Mucosa of gallbladder (tissue), 1 donor: Measurements from ENCODE around the gene KIF26A. TPM values are rescaled to one million over a fixed set of nuclear protein-coding genes. Genes with fewer than 3 reads are reported as not detected.
"Not testable (repeated sequence)": the region's sequence is repeated elsewhere in the genome, so short reads cannot be mapped to it uniquely, and the experiment has no call there.

Source experiments
- DNase-seq: peaks from one replicate; pipeline ENCODE4 v3.0.0-alpha.2; 2020; ENCODE audit warnings: low spot score
- total RNA-seq: library from RNA; stranded (reverse); gene quantifications from one replicate; pipeline ENCODE4 v1.2.1, GENCODE V29; 2021
- donor health status: DM: no; HTN: no; CAD: no.

KIF26A gene
- total RNA-seq, 1 donor from 2014 or later: 3.7 TPM

DNA sequence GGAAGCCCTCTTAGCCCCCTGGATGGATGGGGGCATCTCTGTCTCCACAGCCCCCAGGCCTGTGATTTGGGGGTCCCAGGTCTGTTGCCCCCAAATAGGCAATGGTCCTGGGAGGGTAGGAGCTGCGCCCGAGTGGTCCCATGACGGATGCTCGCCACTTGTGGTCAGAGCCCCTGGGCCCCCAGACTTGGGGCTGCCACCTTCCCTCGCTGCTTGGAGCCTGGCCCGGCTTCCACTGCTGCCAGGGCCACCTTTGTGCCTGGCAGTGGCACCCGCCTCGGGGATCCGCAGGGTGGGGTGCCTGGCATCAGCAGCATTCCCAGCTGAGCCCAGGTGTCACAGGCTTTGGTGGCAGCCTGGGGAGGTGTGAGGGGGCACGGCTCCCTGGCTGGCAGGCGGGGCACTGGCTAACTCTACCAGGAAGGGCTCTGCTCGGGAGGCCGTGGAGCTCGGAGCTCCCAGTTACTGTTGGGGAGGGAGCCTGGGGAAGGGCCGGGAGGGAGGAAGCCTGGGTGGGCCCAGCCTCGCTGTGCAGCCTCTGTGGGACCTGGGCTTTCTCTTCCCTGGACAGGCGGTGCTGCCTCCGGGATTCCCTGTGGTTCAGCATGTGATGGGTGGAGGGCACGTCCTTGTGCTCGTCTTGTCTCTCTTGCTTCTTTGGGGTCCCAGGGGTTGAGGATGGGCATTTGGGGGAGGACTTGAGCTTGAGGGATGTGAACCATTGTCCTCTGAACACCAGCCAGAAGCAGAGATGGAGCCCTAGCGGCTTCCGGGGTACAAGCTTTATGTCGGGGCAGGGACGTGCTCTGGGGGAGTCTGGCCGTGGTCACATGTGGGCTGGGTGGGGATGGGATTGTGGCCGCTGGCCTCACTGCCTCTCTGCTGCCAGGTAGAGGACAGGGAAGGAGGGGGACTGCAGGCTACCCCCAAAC is 5.4 kb downstream of the KIF26A start:
- no peak for DNase-seq

DNA sequence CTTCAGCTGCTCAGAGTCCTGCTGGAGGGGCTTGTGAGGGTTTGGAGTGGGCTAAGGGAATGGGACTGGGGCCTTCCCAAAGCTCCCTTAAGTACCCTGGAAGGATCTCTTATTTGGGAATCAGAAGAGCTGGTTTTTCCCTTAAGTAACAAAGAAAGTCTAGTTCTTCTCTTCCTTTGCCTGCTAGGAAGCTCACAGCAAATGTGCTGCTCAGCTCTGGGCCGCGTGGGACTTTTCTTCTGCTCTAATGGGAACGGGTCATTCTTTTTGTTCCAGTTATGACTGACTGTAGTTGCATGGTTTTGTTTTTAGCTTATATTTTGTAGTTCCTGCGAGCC is 6.0 kb downstream of the KIF26A start:
- no peak for DNase-seq

DNA sequence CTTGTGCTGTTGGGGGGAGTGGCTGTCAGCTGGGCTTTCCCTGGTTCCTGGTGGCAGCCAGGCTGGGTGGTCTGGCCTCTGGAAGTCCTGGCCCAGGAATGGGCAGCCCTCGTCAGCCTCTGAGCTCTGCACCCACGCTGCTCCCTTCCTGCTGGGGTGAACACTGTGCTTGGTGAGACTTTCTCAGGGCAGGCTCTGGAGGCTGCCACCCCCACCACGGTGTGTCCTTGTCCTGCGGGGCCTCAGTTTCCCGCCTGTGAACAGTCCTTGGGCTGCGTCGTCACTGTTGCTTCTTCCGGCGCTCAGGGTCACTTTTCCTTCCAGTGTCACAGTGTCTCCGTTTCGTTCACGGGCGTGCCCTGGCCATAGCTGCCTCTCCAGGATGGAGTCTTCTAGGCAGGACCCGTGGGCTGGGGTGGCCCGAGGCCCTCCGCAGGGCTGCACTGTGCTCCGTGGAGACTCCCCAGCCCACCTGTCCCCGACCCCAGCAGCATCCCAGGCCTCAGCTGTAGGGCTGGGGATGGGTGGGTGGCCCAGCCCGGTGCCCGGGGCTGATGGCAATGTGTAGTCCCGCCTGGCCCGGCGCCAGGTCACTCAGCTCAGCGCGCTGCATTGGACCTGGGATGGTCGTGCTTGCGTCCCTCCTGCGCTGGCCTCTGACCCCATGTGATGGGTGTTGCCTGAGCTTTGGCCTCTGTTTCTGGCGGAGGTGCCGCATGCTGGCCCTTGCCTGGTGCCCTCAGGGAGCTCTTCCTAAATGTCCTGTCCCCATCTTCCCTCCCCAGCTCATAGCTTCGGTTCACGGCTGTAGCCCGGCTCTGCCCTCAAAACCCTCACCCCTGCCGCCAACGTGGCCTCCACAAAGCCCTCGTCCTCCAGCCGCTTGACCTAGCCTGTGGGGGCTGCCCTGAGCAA is 6.8 kb downstream of the KIF26A start:
- DNase-seq: no peak

DNA sequence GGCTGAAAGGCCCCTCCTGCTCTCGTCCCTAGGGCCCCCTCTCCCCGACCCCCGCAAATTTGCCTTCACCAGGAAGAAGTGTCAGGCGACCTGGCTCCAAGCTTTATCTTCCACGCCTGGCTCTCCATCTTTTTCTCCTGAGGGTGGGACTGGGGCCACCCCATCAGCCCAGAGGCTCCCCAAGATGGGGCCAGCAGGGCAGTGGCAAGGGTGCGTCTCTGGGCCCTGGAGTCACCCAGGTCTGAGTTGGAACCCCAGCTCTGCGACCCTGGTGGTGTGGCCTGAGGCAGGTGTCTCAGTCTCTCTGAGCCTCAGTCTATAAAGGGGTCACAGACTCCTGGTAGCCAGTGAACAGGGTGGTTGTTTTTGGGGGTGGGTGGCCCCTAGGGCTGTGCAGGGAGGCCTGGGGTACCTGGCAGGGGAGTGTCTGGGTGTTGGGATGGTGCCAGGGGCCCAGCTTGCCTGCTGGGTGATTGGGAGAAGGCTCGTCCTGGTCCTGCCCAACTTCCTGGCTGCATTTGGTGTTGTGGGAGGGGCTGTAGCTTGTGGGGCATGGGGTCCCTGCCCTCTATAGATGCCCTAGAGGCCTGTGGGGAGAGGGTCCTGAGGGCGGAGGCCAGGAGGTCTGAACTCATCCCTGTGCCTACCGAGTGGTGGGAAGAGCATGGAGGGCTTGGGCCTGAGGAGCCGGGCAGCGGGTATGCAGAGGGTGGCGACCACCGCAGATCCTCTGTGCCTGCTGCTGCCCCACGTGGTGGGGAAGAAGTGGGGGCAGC is 7.6 kb downstream of the KIF26A start:
- no peak for DNase-seq

DNA sequence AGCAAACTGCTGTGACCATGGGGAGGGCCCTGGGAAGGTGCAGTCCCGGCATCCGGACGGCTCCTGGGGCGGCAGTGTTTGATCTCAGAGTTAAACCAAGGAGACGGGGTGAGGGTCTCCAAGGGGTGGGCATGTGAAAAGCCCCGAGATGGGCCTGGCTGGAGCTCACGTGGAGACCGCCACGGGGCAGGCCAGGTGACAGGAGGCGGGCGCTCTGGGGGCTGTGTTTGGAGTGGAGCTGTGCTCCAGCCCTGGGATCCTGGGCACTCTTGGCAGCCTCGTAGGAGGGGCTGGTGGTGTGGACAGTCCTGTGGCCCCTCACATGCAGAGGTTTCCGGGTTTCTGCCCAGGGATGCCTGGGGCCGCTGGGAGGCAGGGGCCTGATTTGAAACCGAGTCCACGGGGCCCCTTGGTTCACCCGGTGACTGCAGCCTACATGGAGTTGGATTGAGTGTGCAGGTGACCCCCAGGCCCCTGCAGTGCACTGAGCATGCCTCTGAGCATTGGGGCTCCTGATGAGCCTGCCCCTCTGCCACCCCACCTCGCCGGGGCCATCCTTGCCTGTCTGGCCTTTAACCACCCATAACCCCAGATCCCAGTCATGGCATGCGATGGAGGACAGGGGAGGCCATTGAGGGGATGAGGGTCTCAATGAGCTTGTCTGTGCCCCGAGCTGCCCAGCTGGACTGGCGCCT is 8.4 kb downstream of the KIF26A start:
- no peak for DNase-seq

DNA sequence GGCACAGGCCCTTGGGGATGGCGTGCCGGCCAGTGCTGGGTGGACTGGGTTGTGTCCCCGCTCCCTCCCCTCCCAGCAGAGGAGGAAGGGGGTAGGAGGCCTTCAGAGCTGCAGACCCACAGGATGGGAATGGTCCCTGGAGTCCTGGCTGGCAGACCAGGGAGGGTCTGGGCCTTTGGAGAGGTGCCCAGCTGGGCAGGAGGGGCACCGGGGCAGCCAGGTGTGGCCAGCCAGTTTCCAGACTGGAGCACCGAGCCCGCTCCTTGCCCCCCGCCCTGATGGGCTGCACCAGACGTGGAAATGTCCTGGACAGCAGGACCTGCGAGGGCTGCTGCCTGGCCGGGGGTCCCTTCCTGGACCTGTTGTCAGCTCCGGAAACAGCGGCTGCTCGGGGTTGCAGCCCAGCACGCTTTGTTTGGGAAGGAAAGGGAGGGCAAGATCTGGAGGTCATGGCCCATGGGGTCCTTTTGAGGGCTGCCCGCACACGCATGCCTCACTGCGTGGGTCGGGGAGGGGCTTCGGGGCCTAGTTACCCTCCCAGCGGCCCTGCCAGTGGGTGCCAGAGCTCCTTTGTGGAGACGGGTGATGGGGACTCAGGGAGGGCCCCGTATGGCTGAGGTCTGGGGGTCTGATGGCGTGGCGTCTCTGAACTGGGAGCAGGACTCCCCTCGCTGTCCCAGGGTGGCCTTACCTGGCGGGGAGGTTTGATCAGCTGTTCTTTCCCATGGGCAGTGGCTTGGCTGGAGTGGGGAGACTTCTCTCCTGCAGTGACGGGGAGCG is 9.1 kb downstream of the KIF26A start:
- DNase-seq: no peak

DNA sequence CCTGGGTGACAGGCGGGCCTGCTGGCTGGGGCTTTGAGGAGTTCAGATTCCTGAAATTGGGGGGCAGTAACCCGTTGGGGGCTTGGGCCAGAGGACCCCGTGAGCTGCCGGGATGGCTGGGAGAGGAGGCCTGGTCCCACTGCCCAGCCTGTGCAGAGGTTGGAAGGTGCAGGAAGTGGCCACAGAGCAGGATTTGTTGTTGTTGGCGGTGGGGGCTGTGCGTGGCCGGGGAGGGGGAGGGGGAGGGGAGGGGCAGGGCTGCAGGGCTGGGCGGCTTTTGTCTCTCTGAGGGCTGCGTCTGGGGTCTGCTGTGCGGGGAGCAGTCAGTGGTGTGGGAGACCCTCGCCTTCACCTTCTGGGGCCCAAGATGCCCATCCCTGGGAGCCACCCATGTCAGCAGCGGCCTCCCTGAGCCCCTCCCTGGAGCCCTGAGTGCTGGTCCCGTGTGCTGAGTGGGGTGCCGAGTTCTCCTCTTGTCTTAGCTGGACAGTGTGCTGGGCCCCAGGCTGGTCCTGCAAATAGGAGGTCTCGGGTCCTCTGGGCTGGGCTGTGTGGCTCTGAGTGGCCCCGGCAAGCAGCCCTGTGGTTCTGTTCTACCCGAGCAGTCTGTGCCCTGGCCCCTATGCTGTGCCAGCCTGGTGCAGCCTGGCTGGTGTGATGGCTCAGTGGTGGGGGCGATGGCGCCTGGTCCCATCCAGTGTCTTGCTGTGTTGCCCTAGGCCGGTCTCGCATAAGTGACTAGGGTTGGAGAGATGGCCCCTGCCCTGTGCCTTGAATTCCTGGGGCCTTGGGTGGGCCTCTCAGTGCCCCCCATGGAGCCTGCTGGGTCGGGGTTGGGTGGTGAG is 10.3 kb downstream of the KIF26A start:
- DNase-seq: no peak

DNA sequence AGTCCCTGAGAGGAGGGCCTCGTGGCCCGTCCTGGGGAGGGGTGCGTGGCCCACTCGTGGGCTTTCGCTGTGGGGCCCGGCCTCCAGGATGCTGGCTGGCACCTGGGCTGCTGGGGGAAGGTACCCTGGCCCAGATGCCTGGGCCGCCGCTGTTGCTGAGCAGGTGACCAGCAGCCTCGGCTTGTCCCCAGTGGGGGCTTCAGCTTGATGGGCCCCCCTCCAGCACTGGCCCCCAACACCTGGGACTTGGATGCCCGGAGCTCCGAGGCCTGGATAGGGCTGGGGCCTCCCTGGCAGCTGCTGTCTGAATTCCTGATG is 10.8 kb downstream of the KIF26A start:
- no peak for DNase-seq

DNA sequence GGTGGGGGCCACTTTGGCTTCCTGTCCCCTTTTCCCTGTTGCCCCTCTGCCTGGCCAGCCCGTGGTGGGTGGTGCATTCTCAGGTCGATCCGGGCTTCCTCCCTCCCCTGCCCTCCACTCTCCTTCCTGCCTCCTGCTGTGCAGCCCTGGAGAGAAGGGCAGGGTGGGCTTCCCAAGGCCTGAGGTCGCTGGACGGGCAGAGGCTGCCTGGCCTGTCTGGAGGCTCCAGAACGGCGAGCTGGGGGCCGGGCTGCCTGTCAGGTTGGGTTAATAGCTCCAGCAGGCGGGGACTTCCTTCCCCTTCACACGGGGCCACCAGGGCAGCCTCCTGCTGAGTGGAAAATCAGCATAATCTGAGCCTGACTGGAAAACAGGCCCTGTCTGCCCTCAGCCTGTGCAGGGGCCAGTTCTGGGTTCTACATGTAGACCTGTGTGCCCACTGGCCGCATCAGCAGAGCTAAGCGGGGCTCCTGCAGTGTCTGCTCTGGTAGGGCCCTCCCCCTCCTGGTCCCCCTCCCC is 11.3 kb downstream of the KIF26A start:
- peak; percentile 28 for DNase-seq

DNA sequence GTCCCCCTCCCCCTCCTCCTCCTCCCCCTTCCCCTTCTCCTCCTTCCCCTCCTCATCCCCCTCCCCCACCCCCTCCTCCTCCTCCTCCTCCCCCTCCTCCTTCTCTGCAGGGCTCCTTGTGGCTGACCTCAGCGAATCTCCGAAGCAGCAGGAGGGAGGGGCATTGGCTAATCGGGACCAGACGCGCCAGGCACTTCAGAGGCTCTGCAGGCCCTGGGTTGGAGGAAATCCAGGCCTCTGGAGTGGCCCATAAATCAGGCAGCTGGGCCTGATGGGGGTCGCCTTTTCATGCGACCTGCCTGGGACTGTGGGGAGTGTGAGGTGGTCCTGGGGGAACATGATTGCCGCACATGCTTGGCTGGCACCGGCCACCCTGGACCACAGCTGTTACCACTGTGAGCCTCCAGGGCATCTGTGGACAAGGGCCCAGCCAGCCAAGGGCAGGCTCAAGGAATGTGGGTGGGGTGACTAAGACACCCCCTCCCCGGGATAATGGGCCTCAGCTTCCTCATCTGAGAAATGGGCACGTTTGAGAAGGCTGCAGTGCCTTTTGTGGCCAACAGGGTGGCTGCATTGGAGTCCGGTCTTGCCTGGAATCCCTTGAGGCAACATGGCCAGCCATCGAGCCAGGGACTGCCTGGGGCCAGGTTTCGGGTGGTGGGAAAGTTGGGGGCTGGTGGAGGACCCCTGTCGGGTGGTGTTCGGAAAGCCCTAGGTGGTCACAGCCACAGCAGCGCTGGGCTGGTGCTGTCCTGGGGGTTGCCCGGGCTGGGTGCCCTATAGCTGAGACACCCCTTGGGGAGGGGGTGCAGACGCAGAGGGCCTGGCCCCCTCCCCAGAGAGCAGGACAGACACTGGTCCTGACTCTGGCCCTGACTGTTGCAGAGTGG is 12.0 kb downstream of the KIF26A start:
- peak; percentile 24 for DNase-seq

DNA sequence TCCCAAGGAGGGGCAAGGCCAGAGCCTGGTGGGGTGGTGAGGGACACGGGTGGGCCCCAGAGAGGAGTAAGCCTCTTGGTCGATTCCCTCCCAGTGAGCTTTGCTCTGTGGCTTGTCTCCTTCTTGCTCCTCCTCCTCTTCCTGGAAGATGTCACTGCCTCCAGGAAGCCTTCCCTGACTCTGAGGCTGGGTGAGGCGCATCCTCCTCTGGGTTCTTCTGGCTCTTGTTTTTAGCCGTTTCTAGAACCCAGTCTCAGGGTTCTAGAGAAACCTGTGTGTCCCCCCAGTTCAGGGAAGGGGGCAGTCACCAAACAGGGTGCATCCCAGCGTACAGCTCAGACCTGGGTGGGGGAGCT is 12.6 kb downstream of the KIF26A start:
- no peak for DNase-seq

DNA sequence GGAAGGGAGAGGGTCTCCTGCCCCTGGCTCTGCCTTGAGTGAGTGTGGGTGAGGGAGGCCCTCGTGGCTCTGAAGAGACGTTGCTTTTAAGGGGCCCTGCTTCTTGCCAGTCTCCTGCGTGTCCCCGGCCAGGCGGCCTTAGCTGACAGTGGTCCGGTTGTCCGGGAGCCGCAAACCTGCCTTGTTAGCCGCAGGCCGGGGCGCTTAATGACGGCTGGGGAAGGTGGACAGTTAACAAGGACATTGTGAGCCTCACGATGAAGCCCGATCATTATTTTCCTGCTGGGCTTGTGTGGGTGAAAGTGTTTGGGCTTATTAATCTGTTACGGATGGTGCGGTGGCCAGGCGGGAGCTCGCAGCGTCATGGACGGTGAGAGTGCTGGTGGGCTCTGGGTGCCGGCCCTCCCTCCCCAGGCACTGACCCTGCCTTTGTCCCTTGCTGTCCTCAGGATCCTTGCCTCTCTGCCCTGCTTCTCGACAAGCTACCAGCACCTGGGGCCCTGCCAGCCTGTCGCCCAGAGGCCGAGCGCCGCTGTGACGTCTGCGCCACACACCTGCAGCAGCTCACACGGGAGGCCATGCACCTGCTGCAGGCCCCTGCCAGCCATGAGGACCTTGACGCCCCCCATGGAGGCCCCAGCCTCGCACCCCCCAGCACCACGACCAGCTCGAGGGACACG is 13.3 kb downstream of the KIF26A start:
- DNase-seq: no peak

DNA sequence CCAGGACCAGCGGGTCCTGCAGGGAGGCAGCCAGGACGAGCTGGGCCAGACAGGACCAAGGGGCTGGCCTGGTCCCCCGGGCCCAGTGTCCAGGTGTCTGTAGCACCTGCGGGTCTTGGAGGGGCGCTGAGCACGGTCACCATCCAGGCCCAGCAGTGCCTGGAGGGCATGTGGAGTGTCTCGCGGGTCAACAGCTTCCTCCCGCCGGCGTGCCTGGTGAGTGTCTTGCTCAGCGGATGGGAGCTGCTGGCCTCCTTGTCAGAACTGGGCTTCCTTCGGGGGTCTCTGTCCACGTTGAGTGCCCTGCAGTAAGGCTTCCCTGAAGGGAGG is 13.8 kb downstream of the KIF26A start:
- no peak for DNase-seq

DNA sequence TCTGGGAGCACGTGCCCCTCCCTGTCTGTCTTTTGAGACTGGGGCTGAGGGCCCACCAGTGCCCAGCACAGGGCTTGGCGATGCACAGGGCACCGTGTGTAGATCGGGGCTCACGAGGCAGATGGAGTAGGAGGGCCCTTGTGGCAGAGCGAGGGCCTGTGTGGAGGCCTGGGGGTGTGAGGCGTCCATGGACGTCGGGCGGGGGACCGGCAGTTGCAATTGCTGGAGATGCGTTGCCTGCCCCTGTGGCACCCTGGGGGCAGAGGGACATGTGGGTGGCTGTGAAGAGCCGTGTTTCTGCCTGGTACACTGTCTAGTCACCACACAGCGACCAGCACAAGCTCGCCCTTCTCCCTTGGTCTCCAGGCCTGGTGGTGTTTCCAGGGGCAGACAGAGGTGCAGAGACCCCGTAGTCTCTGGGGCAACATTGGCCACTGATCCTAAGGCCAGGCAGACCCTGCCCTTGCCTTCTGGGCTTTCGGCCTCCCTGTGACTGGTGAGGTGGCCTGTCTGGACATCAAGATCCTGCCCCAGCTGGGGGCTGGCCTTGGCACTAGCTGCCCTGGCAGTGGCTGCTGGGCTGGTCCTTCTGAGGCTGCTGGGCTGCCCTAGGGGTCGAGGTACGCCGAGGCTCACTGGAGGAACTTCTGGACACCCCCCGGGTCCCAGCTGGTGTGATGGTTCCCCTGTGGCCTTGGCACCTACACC is 14.5 kb downstream of the KIF26A start:
- no peak for DNase-seq

DNA sequence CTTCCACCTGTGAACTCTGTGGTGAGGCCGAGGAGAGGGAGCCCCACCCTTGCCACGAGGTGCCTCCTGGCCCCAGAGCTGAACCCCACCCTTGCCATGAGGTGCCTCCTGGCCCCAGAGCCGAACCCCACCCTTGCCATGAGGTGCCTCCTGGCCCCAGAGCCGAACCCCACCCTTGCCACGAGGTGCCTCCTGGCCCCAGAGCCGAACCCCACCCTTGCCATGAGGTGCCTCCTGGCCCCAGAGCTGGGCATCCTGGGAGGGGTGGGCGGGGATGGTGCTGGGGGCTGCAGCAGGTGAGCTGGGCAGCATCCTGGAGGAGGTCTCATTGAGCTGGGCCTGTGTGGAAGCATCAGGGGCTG is 15.0 kb downstream of the KIF26A start:
- not testable (repeated sequence) for DNase-seq

DNA sequence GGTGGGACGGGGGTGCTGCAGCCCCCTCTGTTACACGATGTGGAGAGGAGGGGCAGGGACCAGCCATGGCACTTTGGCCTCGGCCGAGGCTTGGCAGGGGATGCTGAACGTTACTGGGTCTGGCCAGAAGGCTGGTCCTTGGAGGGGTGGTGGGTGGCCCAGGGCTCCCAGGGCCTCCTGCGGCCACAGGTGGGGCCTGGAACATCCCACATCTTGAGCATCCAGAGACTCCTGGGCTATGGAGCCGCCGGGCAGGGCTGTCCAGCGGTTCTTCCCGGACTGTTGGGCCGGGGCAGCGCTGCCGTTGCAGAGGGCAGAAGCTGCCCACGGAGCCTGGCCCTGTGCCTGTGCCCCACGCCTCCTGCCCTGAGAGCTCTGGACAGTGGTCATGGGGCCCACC is 15.9 kb downstream of the KIF26A start:
- DNase-seq: no peak

DNA sequence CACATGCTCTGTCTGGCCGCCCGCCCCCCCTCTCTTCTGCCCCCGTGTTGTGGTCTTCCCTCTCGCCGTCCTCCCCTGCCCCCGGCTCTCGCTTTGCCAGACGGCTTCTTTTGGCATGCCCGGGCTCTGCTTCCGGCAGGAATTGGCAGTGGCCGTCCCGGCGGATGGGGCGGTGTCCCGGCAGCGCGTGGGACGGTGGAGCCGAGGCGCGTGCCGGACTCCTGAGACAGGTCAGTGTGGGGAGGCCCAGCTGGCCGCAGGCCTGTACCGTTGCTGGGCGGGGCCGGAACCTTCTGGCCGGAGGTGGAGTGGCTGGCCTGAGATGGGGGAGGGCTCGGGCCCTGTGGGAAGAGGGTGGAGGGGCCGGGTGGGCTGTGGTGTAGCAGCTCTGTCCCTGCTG is 17.1 kb downstream of the KIF26A start:
- DNase-seq: no peak

DNA sequence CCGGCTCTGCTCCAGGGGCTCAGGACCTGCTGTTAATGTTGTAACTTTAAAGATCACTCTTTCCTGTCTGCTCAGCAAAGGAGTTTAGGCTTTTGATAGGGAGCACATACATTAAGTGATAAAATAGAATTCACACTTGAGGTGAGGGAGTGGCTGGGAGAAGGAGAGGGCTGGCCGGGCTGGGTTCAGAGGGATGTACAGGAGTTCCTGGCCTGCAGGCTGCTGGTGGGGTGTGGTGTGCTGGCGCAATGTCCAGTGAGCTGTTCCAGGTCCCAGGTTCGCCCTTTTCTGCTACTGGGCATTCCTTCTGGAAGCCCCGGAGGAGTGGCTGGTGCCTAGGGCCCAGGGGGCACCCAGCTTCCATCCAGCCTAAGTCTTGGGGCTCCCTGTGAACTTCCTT is 17.8 kb downstream of the KIF26A start:
- no peak for DNase-seq
